ENCODE results near the gene ARHGAP1.

ARHGAP1 gene

GRCh38 chr11:46633291-46634217 is 66.9 kb downstream of the ARHGAP1 start:
- H3K27me3 ChIP-seq (ENCODE audit: insufficient read depth, low read length), result no peaks in the 10 kb centered on the region
- peaks cover 54% of the 10 kb centered on the region for H3K36me3 ChIP-seq (ENCODE audit: insufficient read depth, low read length)
- no peak overlapping the region for H3K27ac ChIP-seq (ENCODE audit: low read depth, low read length)
- WGBS, result 96% methylated on average over 20 of the region's 22 CpGs
- no peak overlapping the region for H3K9ac ChIP-seq (ENCODE audit: low read depth, low read length)
- H3K4me1 ChIP-seq (ENCODE audit: insufficient read depth, low read length), result no peaks in the 10 kb centered on the region
- no peak overlapping the region for H3K4me3 ChIP-seq (ENCODE audit: low read length)
- no peaks in the 10 kb centered on the region for H3K9me3 ChIP-seq (ENCODE audit: insufficient read depth, low read depth, low read length)

- Histone ChIP-seq H3K27ac (ENCODE audit: low read depth, low read length) (no peak overlapping the region), H3K4me1 (ENCODE audit: insufficient read depth, low read length) (no peaks in the 10 kb centered on the region), H3K27me3 (ENCODE audit: insufficient read depth, low read length) (no peaks in the 10 kb centered on the region), H3K9me3 (ENCODE audit: insufficient read depth, low read depth, low read length) (no peaks in the 10 kb centered on the region), H3K36me3 (ENCODE audit: insufficient read depth, low read length) (peaks cover 55% of the 10 kb centered on the region), H3K4me3 (ENCODE audit: low read length) (no peak overlapping the region), H3K9ac (ENCODE audit: low read depth, low read length) (no peak overlapping the region)
- 100% methylated on average over 1 of the region's 1 CpG for WGBS
Observed at GRCh38 chr11:46632502-46632901, 67.9 kb downstream of the ARHGAP1 start.

GRCh38 chr11:46631676-46632075 is 68.7 kb downstream of the ARHGAP1 start:
- Histone ChIP-seq H3K4me3 (ENCODE audit: low read length) (no peak overlapping the region), H3K27ac (ENCODE audit: low read depth, low read length) (no peak overlapping the region), H3K4me1 (ENCODE audit: insufficient read depth, low read length) (no peaks in the 10 kb centered on the region), H3K9me3 (ENCODE audit: insufficient read depth, low read depth, low read length) (no peaks in the 10 kb centered on the region), H3K36me3 (ENCODE audit: insufficient read depth, low read length) (peaks cover 53% of the 10 kb centered on the region), H3K27me3 (ENCODE audit: insufficient read depth, low read length) (no peaks in the 10 kb centered on the region), H3K9ac (ENCODE audit: low read depth, low read length) (no peak overlapping the region)
- 100% methylated on average over 2 of the region's 2 CpGs for WGBS

- no peaks in the 10 kb centered on the region for H3K27me3 ChIP-seq (ENCODE audit: insufficient read depth, low read length)
- 97% methylated on average over 1 of the region's 1 CpG for WGBS
- H3K4me3 ChIP-seq (ENCODE audit: low read length), result no peak overlapping the region
- H3K36me3 ChIP-seq (ENCODE audit: insufficient read depth, low read length), result peaks cover 59% of the 10 kb centered on the region
- H3K27ac ChIP-seq (ENCODE audit: low read depth, low read length), result no peak overlapping the region
- no peaks in the 10 kb centered on the region for H3K4me1 ChIP-seq (ENCODE audit: insufficient read depth, low read length)
- no peak overlapping the region for H3K9ac ChIP-seq (ENCODE audit: low read depth, low read length)
- H3K9me3 ChIP-seq (ENCODE audit: insufficient read depth, low read depth, low read length), result no peaks in the 10 kb centered on the region
Observed at GRCh38 chr11:46630237-46630636, 70.2 kb downstream of the ARHGAP1 start.

GRCh38 chr11:46628961-46629360 is 71.5 kb downstream of the ARHGAP1 start:
- no peaks in the 10 kb centered on the region for H3K9me3 ChIP-seq (ENCODE audit: insufficient read depth, low read depth, low read length)
- no peak overlapping the region for H3K4me3 ChIP-seq (ENCODE audit: low read length)
- H3K27ac ChIP-seq (ENCODE audit: low read depth, low read length), result no peak overlapping the region
- H3K4me1 ChIP-seq (ENCODE audit: insufficient read depth, low read length), result no peaks in the 10 kb centered on the region
- no peaks in the 10 kb centered on the region for H3K27me3 ChIP-seq (ENCODE audit: insufficient read depth, low read length)
- peaks cover 67% of the 10 kb centered on the region for H3K36me3 ChIP-seq (ENCODE audit: insufficient read depth, low read length)
- WGBS, result 98% methylated on average over 6 of the region's 6 CpGs
- no peak overlapping the region for H3K9ac ChIP-seq (ENCODE audit: low read depth, low read length)
